Smooth muscle cell (in vitro differentiated cells): ENCODE results near the gene ATP2B2. TPM values are rescaled to one million over a fixed set of nuclear protein-coding genes. Genes with fewer than 3 reads are reported as not detected.

Experiments
- DNase-seq: peaks from one replicate; lab custom pipeline; 2025; ENCODE audit not compliant: unreplicated experiment; lab: John Stamatoyannopoulos, UW
- H2AFZ ChIP-seq: fragments of 200-600 bp; sonication (generic); 2 replicates; pipeline ENCODE4 v1.6.0; 2016; ENCODE audit warnings: antibody characterized with exemption, low read depth, mild to moderate bottlenecking
- H3F3A ChIP-seq: fragments of 200-600 bp; sonication (generic); 2 replicates; pipeline ENCODE4 v1.6.0; 2017; ENCODE audit warnings: antibody characterized with exemption, low read depth
- H3K27ac ChIP-seq: fragments of 200-600 bp; sonication (generic); 2 replicates; pipeline ENCODE4 v1.5.1; 2016; ENCODE audit warnings: low read depth, mild to moderate bottlenecking
- H3K27me3 ChIP-seq: fragments of 200-600 bp; sonication (generic); 2 replicates; pipeline ENCODE4 v1.6.1; 2016; ENCODE audit warnings: low read depth, mild to moderate bottlenecking
- H3K36me3 ChIP-seq: fragments of 200-600 bp; sonication (generic); 2 replicates; pipeline ENCODE4 v1.5.1; 2016; ENCODE audit warnings: low read depth
- H3K4me1 ChIP-seq: fragments of 200-600 bp; sonication (generic); 2 replicates; pipeline ENCODE4 v1.5.1; 2016; ENCODE audit warnings: low read depth
- H3K4me2 ChIP-seq: fragments of 200-600 bp; sonication (generic); 2 replicates; pipeline ENCODE4 v1.6.0; 2016; ENCODE audit warnings: mild to moderate bottlenecking
- H3K4me3 ChIP-seq: fragments of 200-600 bp; sonication (generic); 2 replicates; pipeline ENCODE4 v1.5.1; 2016; ENCODE audit warnings: mild to moderate bottlenecking
- H3K79me2 ChIP-seq: fragments of 200-600 bp; sonication (generic); 2 replicates; pipeline ENCODE4 v1.6.0; 2016; ENCODE audit warnings: low read depth, mild to moderate bottlenecking
- H3K9ac ChIP-seq: fragments of 200-600 bp; sonication (generic); 2 replicates; pipeline ENCODE4 v1.6.0; 2016; ENCODE audit warnings: low read depth
- H3K9me3 ChIP-seq: fragments of 200-600 bp; sonication (generic); replicated peaks from 2 replicates; pipeline ENCODE4 v1.5.1; 2016; ENCODE audit warnings: low read depth
- H4K20me1 ChIP-seq: fragments of 200-600 bp; sonication (generic); 2 replicates; pipeline ENCODE4 v1.6.0; 2016; ENCODE audit warnings: low read depth
- WGBS: methylation state at CpG from one replicate; pipeline ENCODE4 v1.1.7; 2016; ENCODE audit warnings: low lambda C conversion rate; 5-methylcytosine and 5-hydroxymethylcytosine counted together
- polyA plus RNA-seq: library from polyadenylated mRNA; unstranded; fragments of >200 nt; fragmentation: Nextera tagmentation; extraction: Ambion mirVana; gene quantifications from 2 replicates; pipeline ENCODE4 v1.2.1, GENCODE V29; 2016
- total RNA-seq: library from RNA; depleted of rRNA; stranded (reverse); fragments of >200 nt; gene quantifications from 2 replicates; pipeline ENCODE4 v1.2.3, GENCODE V29; 2014
- TF ChIP-seq, protein P1 (sequence below): fragments of 200-600 bp; sonication (generic); IDR thresholded peaks from 2 replicates; pipeline ENCODE4 v1.5.1; 2017; ENCODE audit warnings: borderline replicate concordance, mild to moderate bottlenecking, antibody characterized with exemption; ENCODE audit not compliant: insufficient read depth, poor library complexity, severe bottlenecking

The ATP2B2 gene
- total and polyA plus RNA-seq, 2 experiments from 2014 or later, result not detected

DNA sequence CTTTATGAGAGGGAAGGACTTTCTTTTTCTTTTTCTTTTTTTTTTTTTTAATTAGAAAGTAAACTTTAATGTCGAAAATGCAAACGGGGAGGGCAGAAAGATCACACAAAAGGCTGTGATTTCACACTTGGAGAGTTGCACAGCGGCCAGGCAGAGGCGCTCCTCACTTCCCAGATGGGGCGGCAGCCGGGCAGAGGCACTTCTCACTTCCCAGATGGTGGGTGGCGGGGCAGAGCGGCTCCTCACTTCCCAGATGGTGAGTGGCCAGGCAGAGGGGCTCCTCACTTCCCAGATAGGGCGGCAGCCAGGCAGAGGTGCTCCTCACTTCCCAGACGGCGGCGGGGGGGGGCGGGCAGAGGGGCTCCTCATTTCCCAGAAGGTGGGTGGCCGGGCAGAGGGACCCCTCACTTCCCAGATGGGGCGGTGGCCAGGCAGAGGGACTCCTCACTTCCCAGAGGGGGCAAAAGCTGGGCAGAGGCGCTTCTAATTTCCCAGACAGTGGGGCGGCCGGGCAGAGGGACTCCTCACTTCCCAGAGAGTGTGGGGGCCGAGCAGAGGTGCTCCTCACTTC, 88.6 kb downstream of the ATP2B2 start:
- WGBS, result 88% methylated on average over 9 of the region's 19 CpGs
- Histone ChIP-seq H3K4me3 (no peak overlapping the region), H4K20me1 (no peaks in the 10 kb centered on the region), H3K9ac (no peak overlapping the region), H3K4me1 (no peaks in the 10 kb centered on the region), H3K9me3 (no peaks in the 10 kb centered on the region), H3K27me3 (peaks cover 10% of the 10 kb centered on the region), H3K4me2 (no peak overlapping the region), H3K27ac (no peak overlapping the region), H3F3A (no peaks in the 10 kb centered on the region), H3K79me2 (no peaks in the 10 kb centered on the region), H3K36me3 (no peaks in the 10 kb centered on the region), H2AFZ (no peak overlapping the region)
- DNase-seq, result no peak
- TF ChIP-seq, protein P1, sequence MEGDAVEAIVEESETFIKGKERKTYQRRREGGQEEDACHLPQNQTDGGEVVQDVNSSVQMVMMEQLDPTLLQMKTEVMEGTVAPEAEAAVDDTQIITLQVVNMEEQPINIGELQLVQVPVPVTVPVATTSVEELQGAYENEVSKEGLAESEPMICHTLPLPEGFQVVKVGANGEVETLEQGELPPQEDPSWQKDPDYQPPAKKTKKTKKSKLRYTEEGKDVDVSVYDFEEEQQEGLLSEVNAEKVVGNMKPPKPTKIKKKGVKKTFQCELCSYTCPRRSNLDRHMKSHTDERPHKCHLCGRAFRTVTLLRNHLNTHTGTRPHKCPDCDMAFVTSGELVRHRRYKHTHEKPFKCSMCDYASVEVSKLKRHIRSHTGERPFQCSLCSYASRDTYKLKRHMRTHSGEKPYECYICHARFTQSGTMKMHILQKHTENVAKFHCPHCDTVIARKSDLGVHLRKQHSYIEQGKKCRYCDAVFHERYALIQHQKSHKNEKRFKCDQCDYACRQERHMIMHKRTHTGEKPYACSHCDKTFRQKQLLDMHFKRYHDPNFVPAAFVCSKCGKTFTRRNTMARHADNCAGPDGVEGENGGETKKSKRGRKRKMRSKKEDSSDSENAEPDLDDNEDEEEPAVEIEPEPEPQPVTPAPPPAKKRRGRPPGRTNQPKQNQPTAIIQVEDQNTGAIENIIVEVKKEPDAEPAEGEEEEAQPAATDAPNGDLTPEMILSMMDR, result no peak

DNA sequence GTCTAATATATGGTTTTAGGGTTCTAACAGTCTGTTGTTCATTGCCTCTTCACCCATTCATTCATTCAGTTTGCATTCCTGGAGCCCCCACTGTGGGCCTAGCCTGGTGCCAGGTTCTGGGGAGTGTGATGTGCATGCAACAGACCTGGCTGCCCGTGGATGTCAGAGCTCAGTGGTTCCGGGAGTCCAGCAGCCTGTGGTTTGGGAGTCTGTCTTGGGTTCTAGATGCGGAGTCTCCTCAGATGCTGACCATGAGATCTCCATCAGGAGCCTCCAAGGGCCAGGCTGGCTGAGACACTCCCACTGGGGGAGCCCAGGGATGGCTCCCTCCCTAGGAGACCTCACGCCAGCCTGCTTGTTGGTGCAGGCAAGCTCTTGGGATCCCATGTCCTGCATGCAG, 92.3 kb downstream of the ATP2B2 start:
- Histone ChIP-seq H3K4me2 (no peak overlapping the region), H3K27ac (no peak overlapping the region), H3K79me2 (no peaks in the 10 kb centered on the region), H3K4me1 (no peaks in the 10 kb centered on the region), H3K9ac (no peak overlapping the region), H4K20me1 (no peaks in the 10 kb centered on the region), H3K36me3 (no peaks in the 10 kb centered on the region), H3K9me3 (no peaks in the 10 kb centered on the region), H3F3A (no peaks in the 10 kb centered on the region), H3K27me3 (peaks cover 7% of the 10 kb centered on the region), H2AFZ (no peak overlapping the region), H3K4me3 (no peak overlapping the region)
- DNase-seq, result no peak
- 90% methylated on average over 4 of the region's 4 CpGs for WGBS
- TF ChIP-seq, protein P1, result no peak

DNA sequence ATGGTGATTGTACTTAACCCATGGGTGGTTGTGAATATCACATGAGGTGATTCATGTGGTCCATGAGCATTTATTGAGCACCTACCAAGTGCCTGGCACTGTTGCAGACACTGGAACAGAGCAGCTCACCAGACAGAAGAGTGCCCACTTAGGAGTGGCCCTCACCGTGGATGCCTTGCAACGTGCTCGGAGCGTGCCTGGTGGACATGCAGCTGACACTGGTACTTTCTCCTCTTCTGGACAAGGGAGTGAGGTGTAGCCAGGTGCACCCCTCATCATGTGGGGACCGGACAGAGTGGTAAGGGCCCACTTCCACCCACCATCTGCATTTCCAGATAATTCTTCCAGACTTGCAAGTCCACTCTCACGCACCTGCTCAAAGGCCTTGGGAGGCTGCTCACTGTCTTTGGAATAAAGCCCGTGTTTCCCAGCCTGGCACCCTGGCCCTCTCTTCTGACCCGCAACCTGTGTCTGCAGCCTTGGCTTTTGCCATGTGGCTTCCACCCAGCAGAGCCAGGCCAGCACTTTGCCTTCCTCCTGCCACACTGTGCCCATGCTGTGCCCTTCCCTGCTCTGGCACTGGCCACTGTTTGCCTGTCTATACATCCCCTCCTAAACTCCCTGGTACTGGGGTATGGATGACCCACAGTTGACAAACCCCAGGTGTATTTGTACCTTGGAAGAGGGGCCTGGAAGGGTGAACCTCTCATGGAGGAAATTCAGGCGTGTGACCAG, 93.6 kb downstream of the ATP2B2 start:
- no peaks in the 10 kb centered on the region for H4K20me1 ChIP-seq
- DNase-seq, result no peak
- H3K4me2 ChIP-seq, result no peak overlapping the region
- H3K9ac ChIP-seq, result no peak overlapping the region
- H3K27me3 ChIP-seq, result peaks cover 7% of the 10 kb centered on the region
- H2AFZ ChIP-seq, result no peak overlapping the region
- no peaks in the 10 kb centered on the region for H3K4me1 ChIP-seq
- no peaks in the 10 kb centered on the region for H3K36me3 ChIP-seq
- TF ChIP-seq, protein P1, result no peak
- no peaks in the 10 kb centered on the region for H3F3A ChIP-seq
- no peaks in the 10 kb centered on the region for H3K9me3 ChIP-seq
- H3K4me3 ChIP-seq, result no peak overlapping the region
- H3K79me2 ChIP-seq, result no peaks in the 10 kb centered on the region
- 93% methylated on average over 9 of the region's 9 CpGs for WGBS
- no peak overlapping the region for H3K27ac ChIP-seq
